Astrocyte of the spinal cord (primary cell): ENCODE results near the gene LAMB1.
A peak's percentile ranks its signal among the peaks of the same experiment; 100 is the strongest.

ENCODE experiments used
- DNase-seq: peaks from one replicate; pipeline ENCODE4 v3.0.0; 2011; ENCODE audit warnings: low read depth, low spot score
- H3K4me3 ChIP-seq: 2 replicates; pipeline ENCODE4 v1.5.1; 2011; ENCODE audit warnings: low read depth, mild to moderate bottlenecking, low read length, moderate library complexity
- in situ Hi-C: cut with HindIII; loops from 2 replicates; pipeline ENCODE4 v1.10.0; 2017; ENCODE audit warnings: low sequenced_read_pairs
- TF ChIP-seq, protein P1 (sequence below): IDR thresholded peaks from 2 replicates; pipeline ENCODE4 v1.5.1; 2012; ENCODE audit warnings: low read depth, mild to moderate bottlenecking, low read length, inconsistent platforms

Gene LAMB1

DNA sequence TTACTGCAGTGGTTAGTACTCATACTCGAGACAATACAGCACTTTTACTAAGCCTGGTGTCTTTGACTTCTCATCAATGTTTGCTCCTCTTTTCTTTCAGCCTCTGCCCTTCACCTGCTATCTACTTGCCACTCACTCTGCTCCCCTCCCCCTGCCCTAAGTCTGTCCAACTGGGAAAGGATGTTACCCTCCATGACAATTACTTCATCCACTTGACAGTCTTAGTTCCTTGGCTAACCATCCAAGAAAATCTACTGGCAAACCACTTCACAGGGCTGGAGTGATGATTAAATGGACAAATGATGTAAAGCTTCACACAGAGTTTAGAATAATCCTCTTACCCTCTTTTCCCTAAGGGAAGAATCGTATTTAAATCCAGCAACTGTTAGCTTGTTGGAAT, 120.2 kb downstream of the LAMB1 start:
- TF ChIP-seq, protein P1, sequence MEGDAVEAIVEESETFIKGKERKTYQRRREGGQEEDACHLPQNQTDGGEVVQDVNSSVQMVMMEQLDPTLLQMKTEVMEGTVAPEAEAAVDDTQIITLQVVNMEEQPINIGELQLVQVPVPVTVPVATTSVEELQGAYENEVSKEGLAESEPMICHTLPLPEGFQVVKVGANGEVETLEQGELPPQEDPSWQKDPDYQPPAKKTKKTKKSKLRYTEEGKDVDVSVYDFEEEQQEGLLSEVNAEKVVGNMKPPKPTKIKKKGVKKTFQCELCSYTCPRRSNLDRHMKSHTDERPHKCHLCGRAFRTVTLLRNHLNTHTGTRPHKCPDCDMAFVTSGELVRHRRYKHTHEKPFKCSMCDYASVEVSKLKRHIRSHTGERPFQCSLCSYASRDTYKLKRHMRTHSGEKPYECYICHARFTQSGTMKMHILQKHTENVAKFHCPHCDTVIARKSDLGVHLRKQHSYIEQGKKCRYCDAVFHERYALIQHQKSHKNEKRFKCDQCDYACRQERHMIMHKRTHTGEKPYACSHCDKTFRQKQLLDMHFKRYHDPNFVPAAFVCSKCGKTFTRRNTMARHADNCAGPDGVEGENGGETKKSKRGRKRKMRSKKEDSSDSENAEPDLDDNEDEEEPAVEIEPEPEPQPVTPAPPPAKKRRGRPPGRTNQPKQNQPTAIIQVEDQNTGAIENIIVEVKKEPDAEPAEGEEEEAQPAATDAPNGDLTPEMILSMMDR, result no peak
- no peak for DNase-seq
- no peak overlapping the region for H3K4me3 ChIP-seq
- in situ Hi-C loops, result no loop called here

DNA sequence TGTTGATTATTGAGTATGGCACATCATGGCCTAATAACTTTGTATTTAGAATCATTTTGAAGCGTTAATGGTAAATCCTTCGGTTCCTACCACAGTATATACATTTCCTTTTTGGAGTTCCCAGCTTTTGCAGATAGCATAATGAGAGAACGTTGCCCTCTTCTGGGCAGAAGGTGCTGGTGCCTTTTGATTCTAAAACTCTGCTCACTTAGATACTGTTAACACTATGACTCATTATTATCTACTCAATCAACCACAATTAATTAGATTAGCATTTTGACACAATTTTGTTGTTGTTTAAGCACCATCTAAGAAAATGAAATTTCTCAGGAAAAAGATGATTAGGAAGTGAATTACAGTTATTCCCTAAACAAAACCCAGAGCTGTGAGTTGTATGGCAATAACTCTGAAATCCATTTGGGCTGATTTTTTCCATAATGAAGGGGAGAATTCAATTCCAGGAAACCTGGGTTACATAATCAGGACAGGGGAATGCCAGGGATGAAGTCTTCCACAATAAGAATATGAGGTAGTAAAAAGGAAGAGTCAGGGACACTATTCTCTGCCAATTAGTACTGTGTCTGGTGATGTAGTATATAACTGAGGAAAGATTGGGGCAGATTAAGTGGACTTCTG, 123.4 kb downstream of the LAMB1 start:
- in situ Hi-C loops, result no loop called here
- no peak overlapping the region for H3K4me3 ChIP-seq
- peak; percentile 59 for DNase-seq
- TF ChIP-seq, protein P1, result peak; percentile 80

DNA sequence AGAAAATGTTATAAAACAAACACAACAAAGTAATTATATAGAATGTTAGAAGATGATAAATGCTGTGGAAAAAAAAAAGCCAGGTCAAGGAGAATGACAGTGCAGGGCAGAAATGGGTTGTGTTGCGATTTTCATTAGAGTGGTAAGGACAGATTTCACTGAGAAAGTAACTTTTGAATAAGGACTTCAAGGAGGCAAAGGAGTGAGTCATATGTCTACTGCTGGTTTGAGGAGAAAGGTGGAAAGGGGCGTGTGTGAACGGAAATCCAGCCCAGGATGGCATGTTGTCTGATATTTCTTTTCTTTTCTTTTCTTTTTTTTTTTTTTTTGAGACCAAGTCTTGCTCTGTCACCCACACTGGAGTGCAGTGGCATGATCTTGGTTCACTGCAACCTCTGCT, 124.3 kb downstream of the LAMB1 start:
- in situ Hi-C loops, result no loop called here
- no peak overlapping the region for H3K4me3 ChIP-seq
- no peak for DNase-seq
- TF ChIP-seq, protein P1, result no peak

DNA sequence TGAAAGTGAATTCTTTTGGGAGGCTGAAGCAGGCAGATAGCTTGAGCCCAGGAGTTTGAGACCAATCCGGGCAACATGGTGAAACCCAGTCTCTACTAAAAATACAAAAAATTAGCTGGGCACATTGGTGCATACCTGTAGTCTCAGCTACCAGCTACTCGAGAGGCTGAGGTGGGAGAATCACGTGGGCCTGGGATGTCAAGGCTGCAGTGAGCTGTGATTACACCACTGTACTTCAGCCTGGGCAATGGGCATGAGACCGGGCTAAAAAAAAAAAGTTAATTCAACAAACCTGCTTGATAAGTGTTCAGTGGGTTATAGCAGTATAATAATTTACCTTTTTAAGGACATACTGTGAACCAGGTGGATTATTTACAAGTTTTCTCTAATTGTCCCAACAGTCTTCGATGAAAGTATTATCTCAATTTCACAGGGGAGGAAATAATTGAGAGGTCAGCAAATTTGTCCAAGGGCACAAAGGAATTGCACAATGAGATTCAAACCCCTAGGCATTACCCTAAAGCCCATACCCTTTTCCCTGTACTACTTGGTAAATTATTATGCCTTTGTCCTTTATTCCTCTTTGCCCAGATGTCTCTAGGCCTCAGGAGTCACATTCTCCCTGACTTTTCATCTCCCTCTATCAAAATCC, 125.1 kb downstream of the LAMB1 start:
- DNase-seq, result no peak
- no peak overlapping the region for H3K4me3 ChIP-seq
- TF ChIP-seq, protein P1, result no peak
- in situ Hi-C loops, result no loop called here

DNA sequence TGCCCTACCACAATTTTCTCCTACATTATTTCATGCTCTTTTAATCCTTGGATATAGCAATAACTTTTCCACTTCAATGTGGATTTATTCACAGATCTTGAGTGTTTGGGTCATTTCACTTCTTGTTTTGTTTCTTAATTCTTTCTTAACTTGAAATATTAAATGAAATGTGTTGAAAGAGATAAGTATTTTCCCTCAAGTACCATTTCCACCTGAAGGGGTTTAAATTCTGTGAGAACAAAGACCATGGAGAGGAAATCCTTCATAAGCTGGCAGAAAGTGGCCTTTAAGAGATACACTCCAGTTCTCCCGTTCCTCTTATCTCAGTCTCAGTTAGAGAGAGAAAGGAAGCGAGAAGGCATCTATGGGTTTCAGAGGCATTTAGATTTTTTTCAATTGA, 126.0 kb downstream of the LAMB1 start:
- DNase-seq, result no peak
- TF ChIP-seq, protein P1, result no peak
- in situ Hi-C loops, result no loop called here
- H3K4me3 ChIP-seq, result no peak overlapping the region

DNA sequence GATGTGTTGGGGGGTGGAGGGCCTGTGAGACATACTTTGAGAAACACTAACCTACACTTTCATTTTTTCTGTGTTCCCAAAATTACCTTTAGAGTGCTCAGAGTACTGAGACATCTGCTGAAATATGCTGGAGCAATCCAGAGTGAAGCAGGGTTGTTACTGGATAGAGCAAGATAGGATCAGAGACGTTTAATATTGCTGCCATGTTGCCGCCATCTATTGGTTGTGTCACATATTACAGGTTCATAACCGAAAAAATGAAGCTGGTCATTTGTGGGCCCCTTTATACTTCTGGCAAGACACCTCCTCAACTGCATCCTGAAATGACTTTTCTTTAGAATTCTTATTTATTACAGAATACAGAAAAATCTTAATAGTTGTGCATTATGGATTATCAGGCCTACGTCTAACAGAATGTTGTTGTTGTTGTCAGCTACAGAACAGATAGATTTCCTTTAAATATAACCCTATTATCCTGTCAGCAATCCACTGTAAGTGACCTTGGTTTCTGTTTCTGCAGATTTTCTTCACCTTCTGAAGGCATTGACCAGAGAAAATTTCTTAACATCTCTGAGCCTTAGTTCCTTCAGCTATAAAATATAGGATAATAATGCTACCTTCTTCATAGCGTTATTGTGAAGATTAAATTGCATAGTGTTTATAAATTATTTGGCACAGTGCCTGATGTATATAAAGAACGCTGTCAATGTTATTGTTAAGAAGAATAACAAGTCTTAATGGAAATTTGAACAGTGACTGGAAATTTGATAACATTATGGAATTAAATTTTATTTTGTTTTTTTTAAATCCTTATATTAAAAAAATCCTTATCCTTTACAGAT, 128.1 kb downstream of the LAMB1 start:
- no peak overlapping the region for H3K4me3 ChIP-seq
- DNase-seq, result peak; percentile 64
- in situ Hi-C loops, result no loop called here
- TF ChIP-seq, protein P1, result peak; percentile 72
